Calu3 (cell line): ENCODE results near the gene IL17A. TPM values are rescaled to one million over a fixed set of nuclear protein-coding genes. Genes with fewer than 3 reads are reported as not detected.

Experiments
- BruUV-seq: library from RNA; stranded (reverse); fragments of 400-500 nt; replicated peaks from 2 replicates; lab custom pipeline; 2021; lab: Mats Ljungman, UMichigan
- CTCF ChIA-PET: fragments of 300-600 bp; sonication (Branson Sonifier 250); formaldehyde crosslinking; loops from one replicate; lab custom pipeline; 2022; ENCODE audit warnings: antibody characterized with exemption; lab: Charles Lee
- DNase-seq: peaks from one replicate; pipeline ENCODE4 v3.0.0; 2022
- H3K27ac Mint-ChIP-seq: one replicate; pipeline ENCODE4 v1.8.0; 2022; ENCODE audit warnings: mixed read lengths; ENCODE audit not compliant: unreplicated experiment
- H3K27me3 Mint-ChIP-seq: one replicate; pipeline ENCODE4 v1.8.0; 2022; ENCODE audit warnings: mixed read lengths; ENCODE audit not compliant: unreplicated experiment
- H3K36me3 Mint-ChIP-seq: one replicate; pipeline ENCODE4 v1.8.0; 2022; ENCODE audit warnings: mild to moderate bottlenecking, moderate library complexity, mixed read lengths; ENCODE audit not compliant: insufficient read depth, unreplicated experiment
- H3K4me1 Mint-ChIP-seq: one replicate; pipeline ENCODE4 v1.8.0; 2022; ENCODE audit warnings: mild to moderate bottlenecking, low read depth, mixed read lengths; ENCODE audit not compliant: unreplicated experiment
- H3K4me3 Mint-ChIP-seq: one replicate; pipeline ENCODE4 v1.8.0; 2022; ENCODE audit warnings: mild to moderate bottlenecking, low read depth, moderate library complexity, mixed read lengths; ENCODE audit not compliant: unreplicated experiment
- H3K9me3 Mint-ChIP-seq: one replicate; pipeline ENCODE4 v1.8.0; 2022; ENCODE audit warnings: low read depth, mixed read lengths; ENCODE audit not compliant: unreplicated experiment
- CTCF ChIP-seq: fragments of 200-600 bp; IDR thresholded peaks from one replicate; pipeline ENCODE4 v1.8.0; 2022; ENCODE audit warnings: antibody characterized with exemption; ENCODE audit not compliant: unreplicated experiment
- intact Hi-C: fragments of 100-400 bp; cut with micrococcal nuclease; formaldehyde crosslinking; loops from one replicate; pipeline ENCODE4 v1.10.0; 2022; ENCODE audit not compliant: unreplicated experiment
- total RNA-seq: library from RNA; stranded (reverse); gene quantifications from 2 replicates; pipeline ENCODE4 v1.2.3, GENCODE V29; 2022

IL17A gene
- total RNA-seq, 1 experiment from 2014 or later: not detected

- TF ChIP-seq CTCF: no peak
- H3K9me3 Mint-ChIP-seq: no peaks in the 10 kb centered on the region
- CTCF ChIA-PET: no interaction called here
- no peak overlapping the region for H3K4me3 Mint-ChIP-seq
- BruUV-seq: no TSS peak
- intact Hi-C loops: no loop called here
- DNase-seq: no peak
- H3K4me1 Mint-ChIP-seq: no peaks in the 10 kb centered on the region
- H3K27ac Mint-ChIP-seq: no peak overlapping the region
- H3K27me3 Mint-ChIP-seq: peaks cover 6% of the 10 kb centered on the region
- no peaks in the 10 kb centered on the region for H3K36me3 Mint-ChIP-seq
These were observed 8.2 kb upstream of the IL17A start for GRCh38 chr6:52177961-52178360.

GRCh38 chr6:52180787-52181558, 5.2 kb upstream of the IL17A start:
- intact Hi-C loops: no loop called here

GRCh38 chr6:52183131-52183713, 3.0 kb upstream of the IL17A start:
- Mint-ChIP-seq H3K27me3 (peaks cover 57% of the 10 kb centered on the region), H3K9me3 (no peaks in the 10 kb centered on the region), H3K36me3 (no peaks in the 10 kb centered on the region), H3K4me1 (no peaks in the 10 kb centered on the region), H3K27ac (no peak overlapping the region), H3K4me3 (no peak overlapping the region)
- BruUV-seq: no TSS peak
- no peak for DNase-seq
- intact Hi-C loops: no loop called here
- no peak for TF ChIP-seq CTCF
- CTCF ChIA-PET: interaction anchor here (0.5 kb wide), 1 partner anchor 71 kb away, joined by 4 read pairs; no protein-coding TSS in a partner anchor

More at GRCh38 chr6:52180787-52181558, 5.2 kb upstream of the IL17A start:
- Mint-ChIP-seq H3K9me3 (no peaks in the 10 kb centered on the region), H3K36me3 (no peaks in the 10 kb centered on the region), H3K4me1 (no peaks in the 10 kb centered on the region), H3K27ac (no peak overlapping the region), H3K4me3 (no peak overlapping the region), H3K27me3 (peaks cover 36% of the 10 kb centered on the region)
- CTCF ChIA-PET: interaction anchor here (0.9 kb wide), 1 partner anchor 54 kb away, joined by 6 read pairs; no protein-coding TSS in a partner anchor
- no TSS peak for BruUV-seq
- DNase-seq: no peak
- TF ChIP-seq CTCF: no peak

- intact Hi-C loops: no loop called here
- no peak for DNase-seq
- BruUV-seq: no TSS peak
- no peak overlapping the region for H3K4me3 Mint-ChIP-seq
- peaks cover 77% of the 10 kb centered on the region for H3K27me3 Mint-ChIP-seq
- TF ChIP-seq CTCF: no peak
- no peaks in the 10 kb centered on the region for H3K36me3 Mint-ChIP-seq
- CTCF ChIA-PET: no interaction called here
- no peaks in the 10 kb centered on the region for H3K4me1 Mint-ChIP-seq
- H3K9me3 Mint-ChIP-seq: no peaks in the 10 kb centered on the region
- H3K27ac Mint-ChIP-seq: no peak overlapping the region
These were observed 305 bp downstream of the IL17A start for GRCh38 chr6:52186480-52186879.
